HG03571 (cell line): Measurements from ENCODE around the gene ADAP1.

ENCODE experiments used
- ATAC-seq: cut with Tn5 transposase; IDR thresholded peaks from one replicate; pipeline ENCODE4 v1.9.1; 2021; ENCODE audit not compliant: unreplicated experiment

The ADAP1 gene

GRCh38 chr7:923108-924041 lies 31.1 kb downstream of the ADAP1 start:
- peak; percentile 71 for ATAC-seq

GRCh38 chr7:922334-923107 lies 32.0 kb downstream of the ADAP1 start:
- ATAC-seq, result no peak

DNA sequence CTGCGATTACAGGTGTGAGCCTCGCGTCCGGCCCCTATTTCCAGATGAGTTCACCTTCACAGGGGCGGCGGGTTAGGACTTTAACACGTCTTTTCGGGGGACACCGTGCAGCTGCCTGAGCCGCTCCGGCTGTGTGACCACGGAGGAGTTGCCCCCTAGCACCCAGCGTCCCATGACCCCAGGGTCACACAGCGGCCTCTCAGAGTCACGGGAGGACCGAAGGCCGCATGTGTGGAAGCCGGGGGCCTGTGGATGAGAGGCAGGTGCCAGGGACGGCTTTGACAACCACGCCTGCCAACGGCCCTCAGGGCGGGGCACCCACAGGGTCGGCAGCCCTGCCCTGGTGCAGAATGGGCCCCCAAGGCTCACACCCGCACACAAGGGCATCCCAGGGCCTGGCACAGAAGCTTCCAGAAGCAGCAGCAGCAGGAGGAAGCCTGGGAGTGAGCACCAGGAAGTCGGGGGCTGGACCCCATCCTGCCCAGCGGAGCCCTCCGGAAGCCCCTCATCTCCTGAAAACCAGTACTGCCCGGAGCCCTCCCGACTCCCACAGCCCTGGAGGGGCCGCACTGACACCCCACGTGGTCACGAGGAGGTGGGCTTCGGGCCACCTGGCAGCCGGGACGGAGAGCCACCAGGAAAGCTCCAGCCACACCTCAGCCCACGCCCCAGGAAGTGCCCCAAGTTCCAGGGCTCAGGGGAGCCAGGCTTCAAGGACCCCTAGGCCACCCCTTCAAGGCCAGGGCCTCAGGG lies 32.7 kb downstream of the ADAP1 start:
- no peak for ATAC-seq

DNA sequence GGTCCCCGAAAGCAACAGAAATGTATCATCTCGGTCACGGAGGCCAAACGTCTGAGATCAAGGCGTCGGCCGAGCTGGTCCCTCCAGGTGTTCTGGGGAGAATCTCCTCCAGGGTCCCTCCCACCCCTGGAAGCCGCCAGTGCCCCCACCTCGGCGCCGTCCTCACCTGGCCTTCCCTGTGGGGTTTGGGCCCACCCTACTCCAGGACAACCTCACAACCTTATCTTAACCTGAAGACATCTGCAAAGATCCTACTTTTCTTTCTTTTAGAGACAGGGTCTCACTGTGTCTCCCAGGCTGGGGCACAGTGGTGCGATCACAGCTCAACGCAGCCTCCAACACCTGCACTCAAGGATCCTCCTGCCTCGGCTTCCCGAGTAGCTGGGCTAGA lies 33.4 kb downstream of the ADAP1 start:
- no peak for ATAC-seq

DNA sequence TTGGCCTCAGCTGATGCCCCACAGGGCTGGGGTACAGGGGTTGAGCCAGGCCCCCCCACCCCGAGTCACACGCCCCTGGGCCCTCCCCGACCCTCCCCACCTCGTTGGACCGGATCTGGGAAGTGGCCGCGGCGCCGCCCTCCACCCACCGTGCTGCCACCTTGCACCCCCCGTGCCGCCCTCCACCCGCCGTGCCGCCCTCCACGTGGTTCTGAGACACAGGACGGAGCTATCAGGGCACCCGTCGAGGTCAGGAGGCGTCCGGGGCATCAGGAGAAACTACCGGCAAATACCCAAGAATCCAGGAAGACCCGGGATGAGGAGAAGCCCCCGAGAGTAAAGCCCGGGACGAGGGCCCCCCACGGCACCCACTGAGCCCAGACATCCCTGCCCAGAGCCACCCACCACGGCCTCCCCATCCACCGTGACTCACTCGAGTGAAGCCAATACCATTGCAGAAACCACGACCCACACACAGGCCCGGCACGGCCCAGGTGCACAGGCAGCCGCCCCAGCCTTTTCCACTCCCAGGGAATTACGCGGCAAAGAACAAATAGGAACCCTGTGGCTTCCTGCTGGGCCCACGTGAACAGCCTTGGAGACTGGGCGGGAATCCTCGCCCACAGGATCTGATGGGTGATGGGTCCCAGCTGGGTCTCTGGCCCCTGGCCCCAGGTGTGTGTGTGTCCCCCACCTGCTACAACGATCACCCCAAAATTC lies 34.0 kb downstream of the ADAP1 start:
- no peak for ATAC-seq

GRCh38 chr7:919924-920341 lies 34.5 kb downstream of the ADAP1 start:
- no peak for ATAC-seq

GRCh38 chr7:919114-919442 lies 35.4 kb downstream of the ADAP1 start:
- ATAC-seq, result no peak

DNA sequence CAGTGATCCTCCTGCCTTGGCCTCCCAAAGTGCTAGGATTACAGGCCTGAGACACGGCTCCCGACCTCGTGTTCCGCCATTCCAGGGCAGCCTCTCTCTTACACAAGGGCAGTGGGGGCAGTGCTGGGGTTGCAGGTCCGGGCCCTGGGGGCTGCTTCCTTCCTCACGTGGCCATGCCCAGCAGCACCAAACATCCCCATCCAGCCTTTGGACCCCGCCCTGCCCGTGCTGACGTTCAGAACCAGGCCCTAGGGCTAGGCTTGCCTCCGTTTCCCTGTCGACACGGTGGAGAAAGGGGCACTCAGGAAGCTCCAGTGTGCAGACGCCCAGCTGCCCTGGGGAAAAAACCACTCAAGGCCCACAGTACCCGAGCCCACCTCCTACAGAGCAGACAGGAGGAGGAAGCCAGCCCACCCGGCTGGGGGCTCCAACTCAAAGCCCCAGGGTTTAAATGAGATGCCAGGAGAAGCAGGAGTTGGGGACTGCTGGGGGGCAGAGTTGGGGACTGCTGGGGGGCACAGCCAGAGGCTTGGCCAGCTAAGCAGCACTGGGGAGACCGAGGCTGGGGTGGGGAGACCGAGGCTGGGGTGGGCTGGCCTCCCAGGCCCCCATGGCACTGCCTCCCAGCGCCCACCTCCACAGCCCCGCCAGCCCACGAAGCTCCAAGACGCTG lies 35.9 kb downstream of the ADAP1 start:
- no peak for ATAC-seq

DNA sequence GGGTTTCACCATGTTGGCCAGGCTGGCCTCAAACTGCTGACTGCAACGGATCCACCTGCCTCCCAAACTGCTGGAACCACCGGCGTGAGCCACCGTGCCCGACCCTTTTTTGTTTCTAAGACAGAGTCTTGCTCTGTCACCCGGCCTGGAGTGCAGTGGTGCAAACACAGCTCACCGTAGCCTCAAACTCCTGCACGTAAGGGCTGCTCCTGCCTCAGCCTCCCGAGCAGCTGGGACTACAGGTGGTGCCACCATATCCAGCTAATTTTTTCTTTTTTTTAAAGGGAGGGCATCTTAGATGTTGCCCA lies 36.4 kb downstream of the ADAP1 start:
- ATAC-seq, result no peak

DNA sequence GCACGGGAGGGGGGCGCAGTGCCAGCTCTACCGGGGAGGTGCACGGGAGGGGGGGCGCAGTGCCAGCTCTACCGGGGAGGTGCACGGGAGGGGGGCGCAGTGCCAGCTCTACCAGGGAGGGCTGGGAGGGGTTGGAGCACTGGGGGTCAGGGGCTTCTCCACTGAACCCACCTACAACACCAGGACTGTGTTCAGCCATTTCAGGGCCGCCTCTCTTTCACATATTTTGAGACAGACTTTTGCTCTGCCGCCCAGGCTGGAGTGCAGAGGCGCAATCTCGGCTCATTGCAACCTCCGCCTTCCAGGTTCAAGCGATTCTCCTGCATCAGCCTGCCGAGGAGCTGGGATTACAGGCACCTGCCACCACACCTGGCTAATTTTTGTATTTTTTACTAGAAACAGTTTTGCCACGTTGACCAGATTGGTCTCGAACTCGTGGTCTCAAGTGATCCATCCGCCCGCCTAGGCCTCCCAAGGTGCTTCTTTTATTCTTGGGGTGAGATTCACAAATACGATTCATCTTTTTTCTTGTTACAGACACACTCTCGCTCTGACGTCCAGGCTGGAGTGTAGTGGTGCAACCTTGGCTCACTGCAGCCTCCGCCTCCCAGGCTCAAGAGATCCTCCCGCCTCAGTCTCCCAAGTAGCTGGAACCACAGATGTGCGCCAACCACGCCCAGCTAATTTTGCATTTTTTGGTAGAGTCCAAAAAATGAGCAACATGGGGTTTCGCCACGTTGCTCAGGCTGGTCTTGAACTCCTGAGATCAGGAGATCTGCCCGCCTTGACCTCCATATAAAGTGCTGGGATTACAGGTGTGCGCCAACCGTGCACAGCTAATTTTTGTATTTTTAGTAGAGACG lies 37.0 kb downstream of the ADAP1 start:
- ATAC-seq, result no peak

GRCh38 chr7:916291-916941 lies 38.1 kb downstream of the ADAP1 start:
- no peak for ATAC-seq

GRCh38 chr7:915291-916218 lies 38.9 kb downstream of the ADAP1 start:
- ATAC-seq, result no peak

DNA sequence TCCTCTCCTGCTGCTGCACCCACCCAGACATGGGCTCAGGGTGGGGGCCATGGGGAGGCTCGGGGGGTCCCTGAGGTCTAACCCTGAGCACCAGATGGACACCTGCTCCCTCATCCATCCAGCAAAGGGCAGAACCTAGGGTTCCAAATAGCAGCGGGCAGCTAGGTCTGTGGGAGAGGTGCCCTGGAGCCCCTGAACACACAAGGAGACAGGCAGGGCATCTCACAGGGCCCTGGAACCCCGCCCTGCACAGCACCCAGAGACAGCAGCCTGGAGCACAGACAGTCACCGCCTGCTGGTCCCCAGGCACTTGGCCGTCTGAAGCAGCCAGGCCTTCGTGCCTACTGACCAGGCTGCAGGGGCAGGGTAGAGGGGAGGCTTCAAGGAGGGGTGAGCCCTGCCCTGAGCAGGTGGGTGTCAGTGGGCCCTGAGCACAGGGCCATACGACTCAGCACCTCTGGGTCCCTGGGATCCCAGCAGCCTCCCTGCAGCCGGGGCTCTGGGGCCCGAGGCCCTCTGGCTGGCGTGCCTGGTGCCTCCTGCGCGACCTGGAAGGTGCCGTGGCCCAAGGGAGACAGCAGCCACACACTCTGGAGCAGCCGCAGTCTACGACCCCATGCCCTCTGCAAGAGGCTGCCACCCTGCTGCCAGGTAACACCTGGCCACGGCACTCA lies 39.8 kb downstream of the ADAP1 start:
- no peak for ATAC-seq

DNA sequence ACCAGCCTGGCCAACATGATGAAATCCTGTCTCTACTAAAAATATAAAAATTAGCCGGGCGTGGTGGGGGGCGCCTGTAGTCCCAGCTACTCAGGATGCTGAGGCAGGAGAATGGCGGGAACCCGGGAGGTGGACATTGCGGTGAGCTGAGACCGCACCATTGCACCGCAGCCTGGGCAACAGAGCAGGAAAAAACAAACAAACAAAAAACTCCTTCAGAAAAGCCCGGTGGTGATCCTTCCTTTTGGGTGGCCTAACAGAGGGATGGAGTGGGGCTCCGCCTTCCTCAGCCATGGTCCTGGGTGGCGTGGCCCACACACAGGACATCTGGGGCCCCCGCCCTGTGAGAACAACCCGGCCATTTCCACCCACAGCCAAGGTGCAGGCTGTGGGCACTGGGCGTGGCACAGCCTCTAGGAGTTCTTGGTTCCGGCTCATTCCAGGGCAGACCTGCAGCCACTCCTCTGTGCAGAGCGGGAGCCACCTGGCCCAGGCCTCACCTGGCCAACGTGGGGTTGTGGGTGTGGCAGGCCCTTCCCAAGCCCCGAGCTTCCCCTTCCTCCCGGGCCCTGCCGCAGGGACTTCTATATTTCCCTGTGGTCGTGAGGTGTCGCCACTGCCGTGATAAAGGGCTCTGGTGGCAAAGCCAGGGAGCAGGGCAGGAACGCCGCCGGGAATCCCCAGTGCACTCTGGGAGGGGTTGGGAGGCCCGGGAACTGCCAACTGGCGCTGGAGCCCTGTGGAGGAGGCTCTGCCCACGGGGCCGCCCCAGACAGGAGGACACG lies 40.6 kb downstream of the ADAP1 start:
- no peak for ATAC-seq

DNA sequence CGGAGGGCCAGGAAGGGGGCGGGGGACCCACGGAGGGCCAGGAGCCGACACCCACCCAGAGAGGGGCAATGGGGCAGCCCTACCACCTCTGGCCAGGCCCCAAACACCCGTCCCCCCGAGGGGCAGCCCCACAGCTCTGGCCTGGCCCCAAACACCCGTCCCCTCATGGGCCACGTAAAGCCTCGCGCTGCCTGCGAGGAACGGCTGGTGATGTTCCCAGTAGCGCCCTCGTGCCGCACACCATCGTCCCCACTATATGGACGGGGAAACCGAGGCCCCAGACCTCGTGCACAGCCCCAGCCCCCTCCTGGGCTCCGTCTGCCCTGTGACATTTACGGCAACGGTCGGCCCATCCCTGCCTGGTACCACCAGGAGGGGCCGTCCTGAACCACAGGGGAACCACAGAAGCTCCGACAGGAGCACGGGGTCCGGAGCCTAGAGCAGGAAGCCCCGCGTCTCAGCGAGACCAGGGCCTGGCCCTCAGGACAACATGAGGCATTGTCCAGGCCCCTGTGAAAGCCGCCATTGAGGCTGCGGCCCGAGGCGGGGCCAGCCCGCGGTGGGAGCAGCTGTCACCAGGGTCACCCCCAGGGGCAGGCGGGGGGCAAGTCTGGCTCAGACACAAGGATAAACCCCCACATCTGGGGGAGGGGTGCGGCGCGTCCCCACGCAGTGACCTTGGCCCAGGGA lies 42.5 kb downstream of the ADAP1 start:
- no peak for ATAC-seq

DNA sequence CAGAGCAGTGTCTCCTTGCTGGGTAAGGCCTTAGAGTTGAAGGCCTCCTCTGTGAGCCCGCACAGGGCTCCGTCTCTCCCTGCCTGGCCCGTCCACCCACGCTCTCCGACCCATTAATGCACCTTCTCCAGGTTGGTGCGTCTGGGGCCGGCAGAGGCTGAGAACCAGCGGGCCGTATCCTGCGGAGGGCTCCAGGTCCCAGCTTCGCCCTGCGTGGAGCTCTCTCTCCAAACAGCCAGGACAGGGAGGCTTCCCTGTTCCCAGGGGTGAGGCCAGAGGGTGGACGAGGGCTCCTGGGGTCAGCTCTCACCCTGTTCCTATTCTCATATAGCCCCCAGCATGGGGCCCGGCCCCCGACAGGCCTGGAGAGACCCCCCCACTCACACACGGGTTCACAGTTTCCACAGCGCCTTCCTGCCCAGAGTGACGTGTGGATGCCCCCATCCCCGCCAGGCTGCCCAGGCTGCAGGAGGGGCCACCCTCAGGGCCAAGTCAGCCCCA lies 43.5 kb downstream of the ADAP1 start:
- no peak for ATAC-seq
